GM21515 (cell line): ENCODE measurements around the gene CD27.
A peak's percentile ranks its signal among the peaks of the same experiment; 100 is the strongest.

Experiments
- ATAC-seq: cut with Tn5 transposase; IDR thresholded peaks from one replicate; pipeline ENCODE4 v1.9.1; 2021; ENCODE audit not compliant: unreplicated experiment

The CD27 gene

DNA sequence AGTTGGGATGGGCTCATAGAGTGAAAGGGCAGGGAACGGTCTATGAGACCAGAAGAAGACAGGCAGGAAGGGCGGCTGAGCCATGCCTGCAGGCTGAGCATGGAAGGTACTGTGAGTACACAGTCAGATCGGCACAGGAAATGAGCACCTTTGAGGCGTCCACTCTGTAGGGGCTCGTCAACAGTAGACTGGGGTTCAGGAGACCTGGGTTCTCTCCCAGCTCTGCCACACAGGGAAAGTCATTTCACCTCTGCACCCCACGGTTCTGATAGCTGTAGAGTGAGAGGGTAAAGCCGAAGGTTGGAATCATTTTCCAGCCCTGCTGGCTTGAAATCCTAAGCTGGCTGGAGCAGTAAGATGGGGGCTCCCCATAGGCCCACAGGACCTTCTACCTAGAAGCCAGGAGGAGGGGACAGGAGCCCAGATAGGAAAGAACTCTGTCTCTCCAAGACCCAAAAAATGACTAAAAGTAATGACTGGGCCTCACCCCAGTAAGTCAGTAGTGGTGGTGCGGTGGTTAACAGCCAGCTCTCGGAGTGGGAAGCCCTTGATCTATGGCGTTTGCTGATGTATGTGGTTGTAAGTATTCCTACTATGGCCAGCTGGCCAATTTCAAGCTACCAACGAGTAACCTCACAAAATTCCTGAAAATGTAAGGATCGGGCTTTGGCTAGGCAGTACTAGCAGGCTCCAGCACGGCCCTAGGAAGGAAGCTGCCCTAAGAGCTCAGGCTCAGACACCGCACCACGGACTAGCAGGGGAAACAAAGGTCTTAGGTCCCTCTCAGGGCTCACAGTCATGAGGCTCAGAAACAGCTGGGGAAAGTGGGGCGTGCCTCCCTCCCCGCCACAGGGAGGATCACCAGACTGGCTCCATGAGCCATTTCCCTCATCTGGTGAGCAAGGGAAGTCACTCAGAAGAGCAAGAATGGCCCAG, 10.3 kb upstream of the CD27 start:
- ATAC-seq: no peak

DNA sequence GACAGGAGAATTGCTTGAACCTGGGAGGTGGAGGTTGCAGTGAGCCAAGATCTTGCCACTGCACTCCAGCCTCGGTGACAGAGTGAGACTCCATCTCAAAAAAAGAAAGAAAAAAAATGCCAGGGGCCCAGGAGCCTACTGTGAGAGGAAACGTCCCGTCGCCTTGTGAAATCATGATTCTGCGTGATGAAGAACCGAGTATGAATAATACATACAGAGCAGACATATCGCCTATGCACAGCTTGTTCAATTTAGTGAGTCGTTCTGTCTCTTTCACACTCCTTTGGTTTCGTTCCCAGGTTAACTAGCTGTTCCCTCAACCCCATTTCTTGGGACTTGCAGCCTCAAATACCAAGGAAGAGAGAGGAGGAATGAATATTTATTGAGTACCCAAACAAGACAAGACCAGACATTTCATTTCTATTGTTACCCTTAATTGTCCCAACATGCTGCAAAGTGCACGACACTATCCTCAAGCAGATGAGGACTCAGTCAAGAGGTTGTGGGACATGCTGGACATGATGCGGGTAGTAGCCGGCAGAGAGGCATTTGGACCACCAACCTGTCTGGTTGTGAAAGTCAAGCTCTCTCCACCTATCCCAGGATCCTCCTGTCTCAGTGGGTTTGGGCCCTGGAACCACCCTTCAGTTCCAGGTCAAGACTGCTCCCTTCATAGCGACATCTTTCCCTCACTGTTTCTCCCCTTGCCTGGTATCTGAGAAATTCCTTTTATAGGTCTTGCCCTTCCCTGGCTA, 8.6 kb upstream of the CD27 start:
- ATAC-seq: no peak

DNA sequence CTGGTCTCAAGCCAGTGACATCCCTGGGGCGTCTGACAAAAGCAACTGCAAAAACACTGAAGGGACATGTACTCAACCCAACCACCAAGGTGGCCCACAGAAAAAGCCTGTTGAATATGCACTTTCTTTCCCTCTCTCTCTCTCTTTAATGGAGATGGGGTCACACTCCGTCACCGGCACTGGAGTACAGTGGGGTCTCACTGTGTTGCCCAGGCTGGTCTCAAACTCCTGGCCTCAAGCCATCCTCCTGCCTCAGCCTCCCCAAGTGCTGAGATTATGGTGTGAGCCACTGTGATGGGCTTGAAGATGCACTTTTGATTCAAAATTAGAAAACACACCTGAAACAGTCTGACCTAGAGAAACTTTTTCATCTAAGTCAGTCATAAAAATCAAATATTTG, 7.2 kb upstream of the CD27 start:
- ATAC-seq: no peak

DNA sequence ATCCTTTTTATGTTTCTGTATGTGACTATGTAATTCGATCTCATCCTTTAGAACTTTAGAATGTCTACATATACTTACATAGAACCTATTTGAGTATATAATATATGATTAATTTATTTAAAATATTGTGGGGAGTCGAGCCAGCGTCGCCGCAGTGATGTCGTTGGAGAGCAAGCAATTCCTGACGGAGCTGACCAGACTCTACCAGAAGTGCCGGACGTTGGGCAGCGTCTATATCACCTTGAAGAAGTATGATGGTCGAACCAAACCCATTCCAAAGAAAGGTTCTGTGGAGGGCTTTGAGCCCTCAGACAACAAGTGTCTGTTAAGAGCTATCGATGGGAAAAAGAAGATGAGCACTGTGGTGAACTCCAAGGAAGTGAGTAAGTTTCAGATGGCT, 6.4 kb upstream of the CD27 start:
- ATAC-seq: no peak

DNA sequence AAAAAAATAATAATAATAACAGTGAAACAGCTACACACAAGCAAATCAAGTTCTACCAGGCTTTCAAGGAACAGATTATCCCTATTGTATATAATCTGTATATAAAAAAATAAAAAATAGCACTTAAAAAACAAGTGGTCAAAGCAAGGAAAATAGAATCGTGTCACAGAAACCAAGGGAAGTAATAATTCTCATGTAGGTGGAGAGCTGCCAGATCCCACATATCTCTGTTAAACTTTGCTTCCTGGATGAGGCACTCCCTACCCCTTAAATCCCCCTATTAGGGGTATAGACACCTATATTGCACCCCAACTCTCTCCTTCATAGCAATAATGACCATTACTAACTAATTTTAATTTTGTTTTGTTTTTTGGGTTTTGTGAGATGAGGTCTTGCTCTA, 4.4 kb upstream of the CD27 start:
- ATAC-seq: no peak

DNA sequence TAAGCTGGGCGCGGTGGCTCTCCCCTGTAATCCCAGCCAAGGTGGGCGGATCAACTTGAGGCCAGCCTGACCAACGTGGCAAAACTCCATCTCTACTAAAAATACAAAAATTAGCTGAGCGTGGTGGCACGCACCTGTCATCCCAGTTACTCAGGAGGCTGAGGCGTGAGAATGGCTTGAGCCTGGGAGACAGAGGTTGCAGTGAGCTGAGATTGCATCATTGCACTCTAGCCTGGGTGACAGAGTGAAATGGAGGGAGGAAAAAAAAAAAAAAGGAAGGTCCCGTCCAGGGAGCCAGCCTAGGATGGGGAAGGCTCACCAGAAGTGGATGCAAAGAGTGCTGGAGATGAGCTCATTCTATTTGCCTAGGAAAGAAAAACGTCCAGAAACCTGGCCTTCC, 1.9 kb upstream of the CD27 start:
- no peak for ATAC-seq

DNA sequence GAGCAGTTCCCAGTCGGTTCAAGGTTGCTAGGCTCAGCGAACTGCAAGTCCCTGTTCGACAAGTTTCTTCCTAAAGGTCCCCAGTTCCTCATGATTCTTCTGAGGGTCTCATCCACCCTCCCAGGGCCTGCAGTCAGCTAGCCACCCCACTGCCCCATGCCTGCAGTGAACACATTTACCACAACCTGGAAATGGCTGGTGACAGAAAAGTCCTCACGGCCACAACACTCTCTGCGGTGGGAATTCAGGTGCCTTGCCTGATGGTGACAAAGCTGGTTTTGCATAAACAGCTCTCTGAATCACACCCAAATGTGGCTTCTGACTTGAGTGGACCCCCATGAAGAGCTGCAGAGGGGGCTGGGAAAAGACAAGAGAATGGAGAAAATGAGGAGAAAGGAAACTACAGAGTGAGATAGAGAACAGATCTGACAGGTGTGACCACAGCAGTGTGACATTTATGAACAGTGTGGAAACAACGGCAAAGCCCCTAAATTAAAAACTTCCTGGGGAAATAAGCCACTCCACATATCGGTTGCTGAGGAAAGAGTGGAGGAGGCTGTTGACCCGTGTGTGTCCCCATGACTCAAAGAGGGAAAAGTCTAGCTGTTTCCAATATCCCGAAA, 1.3 kb upstream of the CD27 start:
- peak; percentile 37 for ATAC-seq

DNA sequence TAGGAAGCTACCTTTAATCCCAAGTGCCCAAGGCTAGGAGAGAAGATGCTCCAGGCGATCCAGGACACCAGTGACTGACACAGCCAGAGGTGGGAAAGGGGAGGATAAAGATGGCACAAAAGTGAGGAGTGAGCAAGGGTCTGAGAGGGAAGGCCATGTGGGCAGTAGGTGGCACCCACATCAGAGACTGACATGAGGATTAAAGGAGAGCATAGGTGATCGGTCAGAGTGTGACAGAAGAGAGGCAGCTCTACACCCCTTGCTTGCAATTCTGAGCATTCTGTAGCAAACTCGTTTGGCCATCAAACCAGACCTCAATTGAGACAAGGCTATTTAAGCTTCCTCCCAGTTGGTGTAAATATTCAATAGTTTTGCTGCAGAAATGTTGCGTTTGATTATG, 724 bp upstream of the CD27 start:
- ATAC-seq: no peak

DNA sequence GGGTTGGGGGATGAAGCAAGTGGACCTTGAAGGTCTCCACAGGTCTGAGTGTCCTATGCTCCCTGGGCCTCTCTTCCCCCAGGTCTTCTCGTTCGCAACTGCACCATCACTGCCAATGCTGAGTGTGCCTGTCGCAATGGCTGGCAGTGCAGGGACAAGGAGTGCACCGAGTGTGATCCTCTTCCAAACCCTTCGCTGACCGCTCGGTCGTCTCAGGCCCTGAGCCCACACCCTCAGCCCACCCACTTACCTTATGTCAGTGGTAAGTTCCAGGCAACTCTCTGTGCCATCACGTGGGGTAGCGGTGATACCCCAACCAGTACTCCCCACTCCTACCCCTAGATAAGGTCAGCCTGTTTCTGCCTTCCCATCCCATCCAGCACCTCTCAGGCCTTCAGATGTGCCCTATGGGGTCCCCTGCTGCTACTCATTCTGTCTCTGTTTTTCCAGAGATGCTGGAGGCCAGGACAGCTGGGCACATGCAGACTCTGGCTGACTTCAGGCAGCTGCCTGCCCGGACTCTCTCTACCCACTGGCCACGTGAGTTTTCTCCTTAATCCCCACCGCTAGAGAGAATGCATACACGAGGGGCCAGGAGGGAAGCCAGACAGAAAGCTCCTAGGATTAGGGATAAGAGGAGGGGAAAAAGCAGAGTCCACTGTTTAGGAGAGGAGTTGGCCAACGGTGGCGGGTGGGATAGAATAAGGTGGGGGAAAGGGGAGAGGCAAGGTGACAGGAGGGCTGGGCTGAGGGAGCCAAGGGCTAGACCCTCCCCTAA, 5.5 kb downstream of the CD27 start:
- ATAC-seq: no peak

DNA sequence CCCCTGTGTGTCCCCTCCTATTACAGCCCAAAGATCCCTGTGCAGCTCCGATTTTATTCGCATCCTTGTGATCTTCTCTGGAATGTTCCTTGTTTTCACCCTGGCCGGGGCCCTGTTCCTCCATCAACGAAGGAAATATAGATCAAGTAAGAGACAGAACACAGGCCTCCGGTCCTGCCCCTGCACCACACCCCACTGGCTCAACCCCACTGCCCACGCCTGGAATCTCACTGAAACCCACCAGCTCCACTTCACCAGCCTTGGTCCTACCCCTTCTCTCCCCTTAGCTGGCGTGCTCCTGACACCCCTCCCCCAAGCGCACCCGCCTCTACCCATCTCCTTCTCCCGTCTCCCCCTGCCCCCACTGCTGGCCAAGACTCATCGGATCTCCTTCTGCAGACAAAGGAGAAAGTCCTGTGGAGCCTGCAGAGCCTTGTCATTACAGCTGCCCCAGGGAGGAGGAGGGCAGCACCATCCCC, 6.2 kb downstream of the CD27 start:
- ATAC-seq: no peak

DNA sequence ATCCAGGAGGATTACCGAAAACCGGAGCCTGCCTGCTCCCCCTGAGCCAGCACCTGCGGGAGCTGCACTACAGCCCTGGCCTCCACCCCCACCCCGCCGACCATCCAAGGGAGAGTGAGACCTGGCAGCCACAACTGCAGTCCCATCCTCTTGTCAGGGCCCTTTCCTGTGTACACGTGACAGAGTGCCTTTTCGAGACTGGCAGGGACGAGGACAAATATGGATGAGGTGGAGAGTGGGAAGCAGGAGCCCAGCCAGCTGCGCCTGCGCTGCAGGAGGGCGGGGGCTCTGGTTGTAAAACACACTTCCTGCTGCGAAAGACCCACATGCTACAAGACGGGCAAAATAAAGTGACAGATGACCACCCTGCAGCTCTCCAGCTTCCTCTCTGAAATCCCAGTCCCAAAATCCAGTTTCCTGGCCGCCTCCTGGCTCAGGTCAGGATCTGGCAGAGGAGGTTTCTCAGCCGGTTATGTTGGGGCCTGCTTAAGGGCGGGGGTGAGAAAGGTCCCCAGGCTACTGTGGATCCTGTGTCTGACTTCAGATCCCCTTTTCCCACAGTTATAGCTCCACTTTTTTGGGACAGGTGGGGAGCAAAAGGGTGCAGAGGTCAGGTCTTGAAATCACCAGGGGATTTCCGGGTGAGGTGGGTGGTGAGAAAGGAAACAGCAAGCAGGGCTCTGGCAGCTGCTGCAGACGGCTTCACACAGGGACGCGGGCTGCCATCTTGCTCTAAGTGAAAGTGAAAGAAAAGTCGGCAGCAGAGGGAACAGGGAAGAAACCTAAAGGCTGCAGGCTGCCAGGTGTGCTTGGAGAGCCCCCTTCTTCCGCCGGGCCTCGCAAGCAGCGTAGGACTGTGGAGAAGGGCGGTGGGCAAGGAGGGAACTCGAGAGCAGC, 6.8 kb downstream of the CD27 start, which contains the start of gene TAPBPL:
TSS of gene TAPBPL (plus strand) at position 695 of the 897 bp plus-strand sequence. CDS start 207 bp downstream, outside the sequence.
- peak; percentile 50 for ATAC-seq

DNA sequence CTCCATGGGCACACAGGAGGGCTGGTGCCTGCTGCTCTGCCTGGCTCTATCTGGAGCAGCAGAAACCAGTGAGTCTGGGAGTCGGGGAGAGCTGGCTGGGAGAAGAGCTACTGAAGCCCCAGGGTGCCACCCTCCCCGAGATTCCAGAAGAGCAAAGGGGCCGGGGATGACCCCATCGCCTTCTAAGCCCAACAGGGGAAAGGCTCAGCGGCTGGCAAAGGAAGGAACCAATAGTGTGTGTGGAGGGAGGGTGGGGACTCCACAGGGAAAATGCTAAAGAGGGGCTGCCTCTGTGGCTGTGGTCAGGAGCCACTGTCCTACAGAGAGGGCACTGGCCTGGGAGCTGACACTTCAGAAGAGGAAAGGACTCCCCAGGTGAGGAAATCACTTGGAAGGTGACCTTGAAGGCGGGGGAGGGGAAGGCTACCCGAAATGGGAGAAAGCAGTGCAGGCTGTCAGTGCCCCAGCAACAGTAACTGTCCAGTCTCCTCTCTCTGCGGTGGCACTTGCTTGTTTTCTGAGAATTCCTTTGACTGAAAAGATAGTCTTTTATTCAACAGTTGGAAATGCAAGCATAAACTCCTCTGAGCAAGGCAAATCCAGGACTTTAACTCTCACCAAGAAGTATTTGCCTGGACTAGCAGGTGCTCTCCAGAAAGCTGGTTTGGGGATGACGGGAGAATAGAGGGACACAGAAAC, 7.6 kb downstream of the CD27 start:
- ATAC-seq: peak; percentile 11

DNA sequence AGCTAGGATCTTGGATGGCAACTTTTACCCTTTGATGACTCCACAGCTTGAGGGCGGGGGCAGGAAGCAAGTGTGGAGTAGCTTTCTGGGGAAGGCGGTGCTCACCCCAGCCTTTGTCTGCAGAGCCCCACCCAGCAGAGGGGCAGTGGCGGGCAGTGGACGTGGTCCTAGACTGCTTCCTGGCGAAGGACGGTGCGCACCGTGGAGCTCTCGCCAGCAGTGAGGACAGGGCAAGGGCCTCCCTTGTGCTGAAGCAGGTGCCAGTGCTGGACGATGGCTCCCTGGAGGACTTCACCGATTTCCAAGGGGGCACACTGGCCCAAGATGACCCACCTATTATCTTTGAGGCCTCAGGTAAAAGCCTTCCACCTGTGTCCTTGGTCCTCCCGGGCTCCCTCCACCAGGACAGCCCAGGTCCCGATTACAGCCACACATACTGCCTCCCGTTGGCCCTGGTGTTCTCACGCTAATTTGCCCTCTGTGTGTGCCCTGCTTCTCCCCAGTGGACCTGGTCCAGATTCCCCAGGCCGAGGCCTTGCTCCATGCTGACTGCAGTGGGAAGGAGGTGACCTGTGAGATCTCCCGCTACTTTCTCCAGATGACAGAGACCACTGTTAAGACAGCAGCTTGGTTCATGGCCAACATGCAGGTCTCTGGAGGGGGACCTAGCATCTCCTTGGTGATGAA, 8.3 kb downstream of the CD27 start:
- no peak for ATAC-seq

DNA sequence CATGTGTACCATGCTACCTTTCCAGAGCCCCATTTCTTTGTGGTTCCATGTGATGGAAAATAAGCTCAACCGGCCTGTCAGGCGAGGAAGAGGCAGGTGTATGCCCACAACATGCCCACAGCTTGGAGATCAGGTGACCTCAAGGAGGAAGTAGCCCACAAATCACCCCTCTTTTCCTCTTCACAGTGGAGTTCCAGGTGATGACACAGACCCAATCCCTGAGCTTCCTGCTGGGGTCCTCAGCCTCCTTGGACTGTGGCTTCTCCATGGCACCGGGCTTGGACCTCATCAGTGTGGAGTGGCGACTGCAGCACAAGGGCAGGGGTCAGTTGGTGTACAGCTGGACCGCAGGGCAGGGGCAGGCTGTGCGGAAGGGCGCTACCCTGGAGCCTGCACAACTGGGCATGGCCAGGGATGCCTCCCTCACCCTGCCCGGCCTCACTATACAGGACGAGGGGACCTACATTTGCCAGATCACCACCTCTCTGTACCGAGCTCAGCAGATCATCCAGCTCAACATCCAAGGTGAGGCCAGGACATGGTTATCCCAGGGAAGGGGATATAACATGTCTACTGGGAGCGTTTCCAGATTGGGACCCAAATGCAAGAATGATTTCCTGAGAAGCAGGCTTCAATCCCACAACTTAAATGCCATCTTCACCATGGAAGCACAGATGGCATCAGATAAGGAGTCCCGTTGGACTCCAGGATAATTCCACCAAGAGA, 12.6 kb downstream of the CD27 start:
- ATAC-seq: no peak

DNA sequence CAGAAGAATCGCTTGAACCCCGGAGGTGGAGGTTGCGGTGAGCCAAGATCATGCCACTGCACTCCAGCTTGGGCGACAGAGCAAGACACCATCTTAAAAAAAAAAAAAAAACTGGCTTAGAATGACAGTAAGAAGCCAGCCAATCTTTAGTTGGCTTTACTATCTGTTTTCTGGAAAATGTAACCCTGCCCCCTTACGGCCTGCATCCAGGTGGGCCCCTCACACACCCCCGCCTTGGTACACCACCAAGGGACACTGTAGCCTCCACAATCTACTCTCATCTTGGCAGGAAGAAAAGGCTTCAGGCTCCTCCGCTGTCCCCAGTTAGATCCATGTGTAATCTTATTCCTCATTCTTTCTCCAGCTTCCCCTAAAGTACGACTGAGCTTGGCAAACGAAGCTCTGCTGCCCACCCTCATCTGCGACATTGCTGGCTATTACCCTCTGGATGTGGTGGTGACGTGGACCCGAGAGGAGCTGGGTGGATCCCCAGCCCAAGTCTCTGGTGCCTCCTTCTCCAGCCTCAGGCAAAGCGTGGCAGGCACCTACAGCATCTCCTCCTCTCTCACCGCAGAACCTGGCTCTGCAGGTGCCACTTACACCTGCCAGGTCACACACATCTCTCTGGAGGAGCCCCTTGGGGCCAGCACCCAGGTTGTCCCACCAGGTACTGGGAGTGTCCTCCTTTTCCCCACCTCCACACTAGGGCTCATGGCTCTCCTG, 13.7 kb downstream of the CD27 start:
- ATAC-seq: no peak

DNA sequence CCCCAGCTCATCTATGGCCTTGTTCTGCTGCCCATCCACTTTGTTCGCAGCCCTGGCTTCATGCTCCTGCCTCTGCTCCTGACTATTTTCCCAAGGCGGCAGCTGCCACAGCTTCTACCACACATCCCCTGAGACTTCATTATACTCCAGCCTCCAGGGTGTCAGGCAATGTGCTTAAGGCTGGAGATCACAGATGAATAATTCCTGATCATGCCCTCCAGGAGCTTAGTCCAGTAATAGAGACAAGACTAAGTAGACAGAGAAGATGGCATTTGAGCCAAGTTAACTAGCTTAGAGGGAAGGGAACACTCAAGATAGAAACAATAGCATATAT, 14.2 kb downstream of the CD27 start:
- ATAC-seq: no peak

DNA sequence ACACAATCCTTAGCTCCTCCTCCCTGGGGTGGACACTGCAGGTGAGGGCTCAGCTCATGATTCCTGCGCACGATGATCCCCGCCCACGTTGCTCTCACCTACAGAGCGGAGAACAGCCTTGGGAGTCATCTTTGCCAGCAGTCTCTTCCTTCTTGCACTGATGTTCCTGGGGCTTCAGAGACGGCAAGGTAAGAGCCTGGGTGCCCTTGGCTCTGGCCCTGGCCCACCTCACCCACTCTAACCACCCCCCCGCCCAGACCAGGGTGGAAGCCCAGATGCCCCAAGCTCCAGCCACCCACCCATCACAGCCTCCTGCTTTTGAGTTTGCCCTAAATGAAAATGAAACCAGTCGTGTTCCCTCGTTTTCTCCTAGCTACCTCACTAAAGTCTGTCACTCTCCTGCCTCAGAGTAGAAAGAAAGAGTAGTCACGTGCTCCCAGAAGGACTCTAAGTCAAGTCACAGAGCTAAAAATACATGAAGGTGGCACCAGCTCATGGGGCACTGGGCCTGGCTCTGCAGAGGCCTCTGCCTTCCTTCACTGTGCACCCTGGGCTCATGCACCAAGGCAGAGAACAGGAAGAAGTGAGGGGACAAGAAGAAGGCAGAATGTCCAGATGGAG, 16.1 kb downstream of the CD27 start:
- no peak for ATAC-seq
